COLO668 (cell line): ENCODE data around the gene PRR9.

Experiments used
- DNase-seq: peaks from one replicate; lab custom pipeline; 2025; ENCODE audit not compliant: unreplicated experiment; lab: John Stamatoyannopoulos, UW

PRR9 gene

GRCh38 chr1:153262462-153263157 lies 45.2 kb downstream of the PRR9 start:
- DNase-seq: no peak

GRCh38 chr1:153265457-153265856 lies 48.1 kb downstream of the PRR9 start:
- DNase-seq: no peak
